Measurements from ENCODE around the gene MOB3A. TPM values are rescaled to one million over a fixed set of nuclear protein-coding genes. Genes with fewer than 3 reads are reported as not detected.

MOB3A gene
- total and polyA plus RNA-seq, 2 of the 8 experiments (the other 6 are each of a cell fraction or from before 2014, with no cell fraction given), result 9.2 to 9.6 TPM

GRCh38 chr19:2063824-2064223 is 32.3 kb downstream of the MOB3A start:
- Histone ChIP-seq H3K23me2 (ENCODE audit: low read depth, low read length) (peaks cover 5% of the 10 kb centered on the region; the same call in 1 of the 2 replicates), H2BK12ac (ENCODE audit: low read depth, low read length) (no peak overlapping the region), H4K91ac (replicated peaks; ENCODE audit: insufficient read length, low read length) (no peak overlapping the region), H2BK120ac (replicated peaks; ENCODE audit: low read depth, low read length) (no peak overlapping the region), H3K4me1 (replicated peaks in 1 of 4; ENCODE audit: control insufficient read depth in 3 of 4, insufficient read depth in 4 of 4, low read length in 3 of 4) (peaks cover 4 to 22% (median 17%) of the 10 kb centered on the region in 4 experiments), H3K18ac (ENCODE audit: extremely low read depth, low read length) (no peak overlapping the region), H3K9ac (replicated peaks in 1 of 4; ENCODE audit: extremely low read depth in 1 of 4, low read depth in 3 of 4, low read length in 3 of 4) (no peak overlapping the region), H2AFZ (ENCODE audit: low read length) (no peak overlapping the region), H3K56ac (replicated peaks; ENCODE audit: insufficient read length, low read depth, low read length) (no peak overlapping the region), H3K4ac (replicated peaks; ENCODE audit: insufficient read length, low read depth, low read length) (no peak overlapping the region), H3K79me2 (ENCODE audit: control insufficient read depth in 1 of 2, insufficient read depth in 2 of 2, low read length in 2 of 2) (no peaks in the 10 kb centered on the region), H3K23ac (ENCODE audit: insufficient read length) (no peak overlapping the region), H2BK5ac (ENCODE audit: low read depth, low read length) (no peak overlapping the region), H4K8ac (ENCODE audit: extremely low read depth, insufficient read depth, low read length) (no peak overlapping the region), H3K27ac (ENCODE audit: low read depth, low read length) (no peak overlapping the region), H3K36me3 (ENCODE audit: control insufficient read depth in 2 of 4, insufficient read depth in 4 of 4, low read length in 3 of 4) (no peaks in the 10 kb centered on the region), H2BK20ac (ENCODE audit: low read length) (no peak overlapping the region), H4K5ac (ENCODE audit: insufficient read length, low read depth, low read length) (no peak overlapping the region), H2AK5ac (ENCODE audit: low read depth, low read length) (0 out of 2 replicates have a peak overlapping the region, but pooled peaks have one; percentile 53), H2BK15ac (ENCODE audit: low read length) (no peak overlapping the region), H3K79me1 (ENCODE audit: low read depth, low read length) (no peaks in the 10 kb centered on the region), H3K27me3 (replicated peaks in 1 of 4; ENCODE audit: control insufficient read depth in 3 of 4, extremely low read depth in 1 of 4, insufficient read depth in 3 of 4, low read length in 3 of 4) (no peaks in the 10 kb centered on the region), H3K4me2 (ENCODE audit: insufficient read depth in 1 of 2, low read depth in 2 of 2, low read length in 2 of 2) (no peak overlapping the region), H4K20me1 (replicated peaks in 1 of 2; ENCODE audit: control insufficient read depth in 1 of 2, insufficient read depth in 2 of 2, low read length in 2 of 2) (no peaks in the 10 kb centered on the region), H3K14ac (ENCODE audit: insufficient read length) (no peak overlapping the region), H3K9me3 (ENCODE audit: insufficient read depth in 2 of 2, low read depth in 1 of 2, low read length in 1 of 2) (no peaks in the 10 kb centered on the region), H3K4me3 (ENCODE audit: extremely low read depth in 1 of 4, insufficient read depth in 2 of 4, low read depth in 3 of 4, low read length in 4 of 4) (no peak overlapping the region)
- no peak for FAIRE-seq
- CTCF ChIA-PET (ENCODE audit: partially characterized antibody), result interaction anchor here (0.7 to 2.0 kb wide), 9 partner anchors 13 to 134 kb away, joined by 3 to 7 read pairs (median 4); partner anchors contain the start of gene MKNK2
- 89% methylated on average over 8 of the region's 8 CpGs; no CpG with 5 or more reads in 1 of the 2 experiments for WGBS, 2 experiments (ENCODE audit: extremely low coverage in 1 of 2, insufficient coverage in 1 of 2, insufficient read length in 1 of 2, insufficient replicate concordance in 2 of 2, low coverage in 1 of 2, low lambda C conversion rate in 2 of 2, missing lambda C conversion rate in 1 of 2)
- DNase-seq (ENCODE audit: low read depth in 1 of 2, low spot score in 2 of 2), result no peak
- POLR2A ChIA-PET (ENCODE audit: partially characterized antibody), result interaction anchor here (1.2 to 6.9 kb wide), 6 partner anchors 12 to 136 kb away, joined by 3 to 74 read pairs (median 3); partner anchors contain the start of gene MKNK2
- TF ChIP-seq SIRT6 (IDR thresholded peaks at IDR 0.05; ENCODE audit: low read length), result no peak
- no peak for TF ChIP-seq CTBP2 (IDR thresholded peaks at IDR 0.05; ENCODE audit: borderline replicate concordance, insufficient read depth, insufficient read length, low read length)

All from H1 (cell line).